GM19351 (cell line): Measurements from ENCODE around the gene CCDC88C.

ENCODE experiments used
- ATAC-seq: cut with Tn5 transposase; IDR thresholded peaks from one replicate; pipeline ENCODE4 v1.9.1; 2021; ENCODE audit warnings: mild to moderate bottlenecking, moderate library complexity; ENCODE audit not compliant: unreplicated experiment

CCDC88C gene

DNA sequence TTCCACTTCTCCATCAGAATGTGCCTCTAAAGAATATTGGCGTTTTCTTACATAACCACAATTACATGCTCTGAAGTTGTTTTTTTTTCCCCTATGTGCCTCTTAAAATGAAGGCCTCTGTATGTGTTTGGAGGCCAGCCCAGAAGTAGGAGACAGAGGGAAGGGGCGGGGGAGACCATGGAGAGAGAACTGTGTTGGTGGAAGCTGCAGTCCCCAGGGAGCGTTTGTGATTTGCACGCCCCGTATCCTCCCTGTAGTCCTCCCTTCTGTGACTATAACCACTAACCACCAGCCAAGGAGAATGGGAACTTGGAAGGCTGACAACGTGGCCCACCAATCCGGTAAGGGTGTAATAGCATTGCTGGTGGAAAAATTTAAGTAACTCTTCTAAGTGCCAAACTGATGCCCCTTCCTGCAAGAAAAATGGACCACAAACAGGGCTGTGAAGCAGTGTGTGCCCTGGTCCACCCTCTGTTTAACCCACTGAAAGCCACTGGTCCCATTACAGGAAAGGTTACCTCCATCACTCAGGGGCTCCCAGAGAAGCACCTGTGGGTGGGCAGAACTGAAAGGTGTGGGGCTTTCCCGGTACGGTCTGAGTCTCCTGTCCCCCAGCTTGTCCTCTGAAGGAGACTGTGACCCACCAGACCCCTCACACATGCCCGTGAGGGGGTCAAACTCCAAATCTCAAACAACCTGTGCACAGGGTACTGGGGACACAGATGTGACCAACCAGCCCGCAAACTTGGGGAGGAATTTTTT, 36.8 kb downstream of the CCDC88C start:
- no peak for ATAC-seq

DNA sequence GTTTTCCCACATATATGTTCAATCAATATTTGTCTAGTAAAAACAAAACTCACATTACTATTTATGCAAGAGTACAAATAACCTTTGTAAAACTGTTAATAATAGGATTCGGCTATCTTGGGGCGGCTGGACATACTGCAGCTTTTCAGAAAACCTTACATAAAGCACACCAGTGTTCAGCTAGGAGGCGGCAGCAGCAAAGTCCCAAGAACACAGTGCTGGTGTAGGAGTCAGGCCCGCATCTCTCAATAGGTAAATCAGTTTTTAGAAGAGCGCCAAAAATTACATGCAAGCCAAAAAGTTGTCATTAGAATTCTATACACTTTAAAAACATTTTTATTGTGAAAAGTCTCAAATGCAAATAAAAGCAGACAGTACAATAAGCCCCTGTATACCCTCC, 37.5 kb downstream of the CCDC88C start:
- ATAC-seq: no peak

DNA sequence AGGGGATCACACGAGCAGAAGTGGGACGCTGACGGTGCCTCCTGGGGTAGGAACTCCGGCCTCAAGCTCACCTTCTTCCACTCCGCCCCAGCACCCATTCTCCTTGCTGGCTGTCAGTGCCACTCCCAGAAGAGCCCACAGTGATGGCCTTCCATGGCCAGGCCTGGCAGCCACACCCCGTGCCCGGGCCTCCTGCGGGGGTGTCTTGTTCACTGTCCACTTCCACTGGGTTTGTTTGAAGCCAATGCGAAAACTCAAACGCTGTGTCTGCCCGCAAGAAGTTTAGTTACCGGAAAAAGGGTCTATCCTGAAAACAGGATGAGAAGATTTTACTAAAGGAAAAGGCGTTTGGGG, 38.1 kb downstream of the CCDC88C start:
- no peak for ATAC-seq

GRCh38 chr14:91378930-91379578, 38.6 kb downstream of the CCDC88C start:
- ATAC-seq: no peak

DNA sequence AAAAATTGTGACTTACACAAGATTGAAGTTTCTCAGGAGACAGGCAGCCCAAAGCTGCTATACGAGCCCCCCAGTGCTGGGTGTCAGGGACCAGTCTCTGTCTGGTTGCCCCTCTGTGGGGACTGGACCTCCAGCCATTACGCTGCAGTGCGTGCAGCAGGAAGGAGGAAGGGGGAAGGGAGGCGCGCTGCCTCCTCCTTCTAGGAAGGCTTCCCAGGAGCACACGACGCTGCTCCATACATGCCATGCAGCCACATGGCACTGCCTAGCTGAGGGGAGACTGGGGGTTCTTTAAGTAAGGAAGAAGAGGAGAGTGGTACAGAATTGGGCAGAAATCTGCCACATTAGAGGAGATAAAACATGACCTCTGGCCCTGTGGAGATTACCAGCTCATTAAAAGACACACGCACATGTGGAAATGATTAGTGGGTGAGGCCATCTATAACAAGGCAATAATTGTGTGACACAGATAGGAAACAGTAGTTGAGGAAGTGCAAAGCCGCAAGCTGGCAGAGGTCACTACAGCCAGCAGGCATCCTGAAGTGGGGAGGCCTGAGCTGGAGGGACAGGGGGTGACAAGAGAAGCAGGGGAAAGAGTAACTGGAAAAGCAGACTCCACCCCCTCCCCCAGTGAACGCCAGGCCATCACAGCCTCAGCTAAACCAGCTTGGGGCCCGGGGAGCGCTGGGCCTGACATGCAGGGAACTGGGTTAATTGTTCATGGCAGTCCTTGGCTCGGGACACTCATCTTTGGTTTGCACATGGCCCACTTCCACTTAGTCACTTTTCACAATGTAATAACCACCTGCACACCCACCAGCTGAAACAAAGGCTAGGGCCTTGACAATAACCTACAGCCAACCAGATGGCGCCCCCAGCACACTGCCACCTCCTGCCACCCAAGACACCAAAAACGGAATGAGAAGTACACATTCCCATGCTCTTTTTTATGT, 39.6 kb downstream of the CCDC88C start:
- no peak for ATAC-seq

GRCh38 chr14:91376547-91377477, 40.8 kb downstream of the CCDC88C start:
- no peak for ATAC-seq

DNA sequence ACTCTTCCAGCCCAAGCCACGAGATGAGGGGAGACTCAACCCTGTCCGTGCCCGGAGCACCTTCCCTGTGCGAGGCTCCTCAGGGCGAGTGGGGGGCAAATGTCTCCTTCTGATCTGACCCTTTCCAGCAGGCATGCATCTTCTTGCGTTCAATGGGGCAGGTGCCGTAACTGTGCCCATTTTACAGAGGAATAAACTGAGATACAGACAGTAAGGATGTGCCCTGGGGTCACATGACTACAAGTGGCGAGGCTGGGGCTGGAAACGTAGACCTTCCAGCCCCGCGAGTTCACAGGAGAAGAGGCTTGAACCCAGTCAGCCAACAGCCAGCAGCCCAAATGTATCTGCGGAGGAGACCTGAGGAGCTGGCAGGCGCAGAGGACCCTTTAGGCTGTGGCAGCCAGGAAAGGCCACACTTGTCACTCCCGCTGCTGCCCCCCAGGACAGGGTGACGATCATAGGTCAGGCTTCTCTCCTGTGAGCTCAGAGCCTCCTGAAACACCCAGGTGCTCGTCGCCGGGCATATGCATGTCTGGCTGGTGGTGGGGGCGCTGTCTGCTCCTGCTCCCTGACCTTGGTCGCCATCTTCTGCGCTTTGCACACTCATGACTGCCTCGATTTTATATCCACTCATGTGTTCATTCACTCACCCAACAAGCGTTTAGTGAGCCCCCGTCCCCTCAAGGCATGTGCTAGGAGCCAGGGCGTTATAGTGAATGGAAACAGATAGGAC, 41.7 kb downstream of the CCDC88C start:
- no peak for ATAC-seq

DNA sequence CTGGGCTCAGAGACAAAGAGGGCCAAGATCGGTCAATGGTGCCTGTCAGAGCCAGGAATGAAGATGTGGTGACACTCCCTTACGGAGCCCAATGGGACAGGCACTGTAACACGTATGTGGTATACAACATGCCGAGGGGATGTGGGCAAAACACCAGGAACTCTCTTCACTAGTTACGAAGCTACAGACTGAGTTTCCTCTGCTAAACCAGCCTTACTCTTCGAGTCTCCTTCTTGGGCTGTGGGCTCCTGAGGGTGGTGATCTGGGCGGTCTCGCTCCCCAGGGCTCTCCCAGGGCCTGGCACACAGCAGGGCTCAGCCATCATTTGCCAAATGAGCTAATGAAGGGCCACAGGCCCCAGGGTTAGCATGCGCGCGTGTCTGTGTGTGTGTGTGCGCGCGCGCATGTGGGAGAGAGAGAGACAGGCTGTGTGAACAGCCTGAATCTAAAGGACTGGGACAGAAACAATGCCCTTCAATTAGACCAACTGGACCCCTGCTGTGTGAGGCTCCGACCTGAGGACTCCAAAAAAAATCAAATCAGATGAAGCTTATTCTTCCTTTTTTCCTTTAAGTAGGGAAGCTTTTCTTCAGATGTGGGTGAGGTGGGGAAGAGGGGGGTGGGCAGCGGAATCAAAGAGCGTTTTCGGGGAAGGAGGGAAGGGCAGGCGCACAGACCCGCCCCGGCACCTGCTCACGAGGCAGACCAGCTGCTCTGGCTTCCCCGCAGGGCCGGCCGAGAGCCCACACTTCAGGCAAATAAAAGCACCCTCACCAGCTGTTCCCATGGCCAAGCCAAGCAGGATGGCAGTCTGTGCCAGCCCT, 42.5 kb downstream of the CCDC88C start:
- ATAC-seq: no peak

DNA sequence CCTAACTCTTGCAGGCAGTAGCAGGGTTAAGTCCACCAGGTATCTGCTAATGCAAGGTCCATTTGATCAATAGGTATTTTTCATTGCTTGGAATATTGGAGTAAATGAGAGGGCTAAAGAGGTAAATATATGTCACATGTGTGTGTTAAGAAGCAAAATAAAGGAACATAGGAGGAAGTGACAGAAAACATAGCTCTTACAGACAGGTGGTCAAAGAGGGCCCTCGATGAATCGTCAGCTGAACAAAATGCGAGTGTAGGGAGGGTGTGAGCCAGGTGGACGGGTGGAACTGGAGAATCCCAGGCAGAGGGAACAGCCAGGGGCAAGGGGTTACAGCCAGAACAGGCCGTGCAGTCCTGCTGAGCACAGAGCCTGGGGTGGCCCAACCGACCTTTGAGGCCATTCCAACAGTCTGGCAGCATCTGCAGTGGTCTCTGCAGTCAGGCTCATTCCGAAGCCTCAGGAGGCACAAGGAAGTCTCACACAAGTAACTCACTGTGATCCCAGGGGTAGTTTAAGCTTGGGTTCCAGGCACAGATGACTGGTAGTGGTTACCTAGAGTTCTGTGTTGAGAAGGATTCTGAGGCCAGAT, 43.2 kb downstream of the CCDC88C start:
- no peak for ATAC-seq

DNA sequence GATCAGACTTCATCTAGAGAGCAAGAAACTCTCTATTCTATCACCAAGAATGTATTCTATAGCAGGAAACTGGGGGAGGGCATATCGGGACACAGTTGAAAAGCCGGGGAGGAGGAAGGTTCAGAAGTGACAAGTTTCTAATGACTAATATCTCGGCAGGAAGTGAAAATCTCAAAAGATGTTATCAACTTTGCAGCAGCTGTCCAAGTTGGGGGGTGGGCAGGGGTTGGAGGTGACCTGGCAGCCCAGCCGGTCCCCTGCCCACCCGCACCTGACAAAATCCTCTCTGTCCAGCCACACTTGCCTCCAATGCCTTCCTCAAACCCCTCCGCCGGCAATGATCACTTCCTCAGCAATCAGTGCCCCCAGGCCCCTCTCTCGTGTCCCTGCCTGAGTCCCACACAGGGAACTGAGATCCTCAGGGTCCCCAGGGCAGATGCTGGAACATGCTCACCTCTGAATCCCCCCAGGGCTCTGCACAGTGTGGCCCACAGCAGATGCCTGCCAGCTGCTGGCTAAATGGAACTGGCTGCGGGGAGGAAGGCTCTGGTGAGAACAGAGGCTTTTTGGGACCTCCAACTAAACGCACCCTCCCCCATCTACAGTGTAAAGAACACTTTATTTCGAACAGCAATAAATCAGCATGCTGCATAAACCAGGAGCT, 43.9 kb downstream of the CCDC88C start:
- ATAC-seq: peak; percentile 66

DNA sequence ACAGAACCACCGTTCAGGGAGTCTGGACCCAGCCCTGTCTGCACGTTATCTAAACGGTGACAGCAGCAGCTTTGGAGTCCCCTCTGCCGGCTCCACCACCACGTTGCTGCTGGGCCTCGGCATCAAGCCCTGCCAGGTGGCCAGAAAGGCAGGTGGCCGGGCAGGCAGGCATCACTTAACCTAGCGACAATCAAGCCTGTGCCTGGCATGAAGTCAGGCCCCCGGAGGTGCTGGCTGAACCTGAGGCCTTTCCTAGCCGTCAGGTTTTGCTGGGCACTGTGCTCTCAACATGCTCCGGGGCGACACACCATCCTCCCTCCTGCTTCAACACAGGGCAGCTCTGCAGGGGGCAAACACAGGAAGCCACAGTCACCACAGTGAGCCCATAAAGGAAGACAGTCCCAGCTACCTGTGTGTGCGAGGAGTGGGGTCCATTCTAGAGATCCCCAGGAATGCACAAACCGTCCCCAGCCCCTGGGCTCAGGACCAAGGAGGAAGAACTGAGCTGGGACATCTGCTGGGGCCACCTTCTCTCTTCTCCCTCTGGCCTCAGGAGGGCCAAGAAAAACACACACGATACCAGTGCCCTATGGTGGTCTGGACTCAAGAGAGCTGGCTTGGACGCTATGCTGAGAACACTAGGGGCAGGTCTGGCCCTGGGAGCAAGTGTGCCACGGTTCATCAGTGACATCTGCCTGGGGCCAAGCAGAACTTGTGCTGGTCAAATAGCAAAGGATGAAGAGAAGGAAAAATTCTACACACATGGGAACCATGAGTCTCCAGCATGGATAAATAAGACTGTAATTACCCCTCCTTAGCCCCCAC, 44.7 kb downstream of the CCDC88C start:
- ATAC-seq: peak; percentile 20

DNA sequence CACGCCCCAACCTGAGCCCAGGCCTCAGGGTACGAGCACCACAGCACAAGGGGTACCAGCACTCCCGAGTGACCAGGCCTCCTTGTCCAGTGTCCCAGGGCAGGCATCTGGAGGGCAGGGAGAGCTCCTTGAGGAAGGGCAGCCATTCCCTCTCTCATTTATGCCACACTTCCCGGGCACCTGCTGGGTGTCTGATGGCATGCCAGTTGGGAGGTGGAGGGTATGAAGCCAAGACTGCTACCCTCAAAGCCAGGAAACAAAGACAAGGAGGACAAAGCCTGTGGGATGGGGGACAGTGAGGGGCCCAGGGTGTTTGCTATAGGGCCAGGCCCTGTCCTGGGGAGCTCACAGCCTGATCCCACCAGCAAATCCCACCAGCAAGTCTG, 45.6 kb downstream of the CCDC88C start:
- ATAC-seq: no peak

DNA sequence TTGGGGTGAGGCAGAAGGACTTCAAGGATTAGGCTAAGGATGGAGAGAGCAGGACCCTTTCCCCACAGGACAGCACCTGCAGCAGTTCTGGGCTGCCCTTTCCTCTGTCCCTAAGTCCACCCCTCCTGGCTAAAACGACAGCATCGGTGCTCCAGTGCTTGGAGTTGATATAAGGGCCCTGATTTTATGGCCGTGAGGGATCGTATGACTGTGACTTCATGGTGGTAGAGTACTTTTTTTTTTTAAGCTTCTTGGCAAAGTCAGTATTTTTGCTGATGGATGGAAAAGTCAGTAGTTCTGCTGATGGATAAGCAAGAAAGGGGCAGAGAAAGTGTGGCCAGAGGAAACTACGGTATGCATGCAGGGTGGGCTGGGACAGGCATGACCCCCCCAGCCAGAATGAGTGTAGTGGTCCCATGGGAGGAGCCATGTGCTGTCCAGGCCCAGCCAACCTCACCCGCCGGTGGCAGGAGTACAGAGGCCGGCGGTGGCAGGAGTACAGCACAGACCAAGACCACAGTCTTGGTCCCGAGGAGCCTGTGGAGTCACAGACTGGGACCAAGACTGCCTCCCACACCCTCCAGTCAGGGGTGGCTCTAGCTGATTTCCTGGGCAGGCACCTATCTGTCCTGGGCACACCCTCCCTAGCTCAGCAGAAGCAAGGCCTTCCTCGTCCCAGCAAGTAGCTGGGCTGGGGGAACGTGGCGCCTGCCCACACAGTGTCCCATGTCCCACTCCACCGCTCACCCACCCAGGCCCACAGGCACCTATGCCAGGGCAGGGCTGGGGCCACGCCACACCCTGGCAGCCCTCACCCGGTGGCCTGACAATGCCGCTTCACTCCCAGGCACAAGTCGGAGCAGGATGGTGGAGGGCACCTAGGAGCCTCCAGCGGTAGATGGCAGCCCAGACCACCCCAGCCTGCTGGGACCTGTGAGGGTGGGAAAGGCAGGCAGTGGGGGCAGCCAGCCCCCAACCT, 46.3 kb downstream of the CCDC88C start:
- no peak for ATAC-seq

GRCh38 chr14:91369628-91370445, 47.8 kb downstream of the CCDC88C start:
- ATAC-seq: no peak

DNA sequence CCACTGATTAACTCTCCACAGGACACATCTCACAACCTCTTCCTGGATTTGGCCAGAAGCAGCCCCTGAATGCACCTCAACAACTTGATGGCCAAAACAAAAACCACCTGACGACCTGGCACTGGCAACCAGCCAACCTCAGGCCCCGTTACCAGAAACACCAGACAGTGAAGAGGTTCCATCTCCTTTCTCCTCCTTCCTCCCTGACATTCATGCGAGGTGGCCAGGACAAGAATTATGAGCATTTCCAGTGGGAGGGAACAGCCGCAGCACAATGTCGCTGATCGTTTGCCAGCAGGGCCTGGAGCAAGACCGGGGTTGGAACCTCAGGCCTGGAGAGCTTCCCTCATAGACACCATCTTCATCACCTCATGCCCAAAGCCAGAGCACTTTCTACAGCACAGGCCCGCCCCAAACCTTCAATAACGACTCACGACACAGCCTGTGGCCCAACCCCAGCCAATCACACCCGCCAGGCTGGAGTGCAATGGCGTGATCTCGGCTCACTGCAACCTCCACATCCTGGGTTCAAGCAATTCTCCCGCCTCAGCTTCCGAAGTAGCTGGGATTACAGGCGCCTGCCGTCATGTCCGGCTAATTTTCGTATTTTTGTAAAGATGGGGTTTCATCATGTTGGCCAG, 48.7 kb downstream of the CCDC88C start:
- no peak for ATAC-seq
